ENCODE results near the gene PDCD6IP.
"Not testable (repeated sequence)": the region's sequence is repeated elsewhere in the genome, so short reads cannot be mapped to it uniquely, and the experiment has no call there.

The PDCD6IP gene

DNA sequence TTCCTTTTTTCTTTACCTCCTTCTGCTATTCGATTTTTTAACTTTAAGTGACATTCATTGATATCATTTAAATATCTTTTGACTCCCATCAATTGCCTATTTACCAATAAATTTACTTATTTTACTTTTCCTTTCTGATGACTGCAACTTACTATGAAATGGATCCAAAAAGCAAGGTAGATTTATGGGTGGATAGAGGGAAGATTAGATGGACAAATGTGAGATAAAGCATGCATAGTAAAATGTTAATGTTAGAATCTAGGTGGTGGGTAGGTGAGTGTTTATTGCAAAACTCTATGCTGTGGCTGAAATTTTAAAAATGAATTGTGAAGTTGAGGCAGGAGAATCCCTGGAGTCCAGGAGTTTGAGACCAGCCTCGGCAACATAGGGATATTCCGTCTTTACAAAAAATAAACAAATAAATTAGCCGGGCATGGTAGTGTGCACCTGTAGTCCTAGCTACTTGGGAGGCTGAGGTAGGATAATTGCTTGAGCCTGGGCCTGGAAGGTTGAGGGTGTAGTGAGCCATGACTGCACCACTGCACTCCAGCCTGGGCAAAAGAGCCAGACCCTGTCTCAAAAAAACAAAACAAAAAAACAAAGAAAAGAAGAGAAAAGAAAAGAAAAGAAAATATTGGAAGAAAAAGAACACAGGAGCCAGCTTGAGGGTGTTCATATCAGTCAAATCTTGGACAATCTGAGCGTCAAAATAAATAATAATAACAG, 6.1 kb upstream of the PDCD6IP start:
- DNase-seq (ENCODE audit: low read depth in 2 of 2, low spot score in 1 of 2): no peak

DNA sequence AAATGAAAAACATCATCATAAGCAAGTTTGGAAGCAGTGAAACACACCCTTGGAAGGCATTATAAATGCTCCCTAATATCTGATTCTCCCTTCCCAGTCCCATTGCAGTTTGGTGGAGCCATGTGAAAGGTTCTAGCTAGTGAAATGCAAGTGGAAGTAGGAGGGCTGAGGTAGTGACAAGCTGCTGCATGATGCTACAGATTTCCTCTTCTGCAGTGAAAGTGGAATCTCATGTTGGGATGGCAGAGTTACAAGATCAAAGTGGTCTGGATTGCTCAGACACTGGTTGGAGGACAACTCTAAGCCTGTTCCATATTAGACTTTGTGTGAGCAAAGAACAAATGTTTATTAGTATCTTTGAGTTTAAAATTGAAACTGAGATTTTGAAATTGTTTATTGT, 3.3 kb upstream of the PDCD6IP start:
- no peak for DNase-seq (ENCODE audit: low read depth in 2 of 2, low spot score in 1 of 2)

GRCh38 chr3:33795856-33796536, 2.4 kb upstream of the PDCD6IP start:
- DNase-seq (ENCODE audit: low read depth in 2 of 2, low spot score in 1 of 2): no peak

DNA sequence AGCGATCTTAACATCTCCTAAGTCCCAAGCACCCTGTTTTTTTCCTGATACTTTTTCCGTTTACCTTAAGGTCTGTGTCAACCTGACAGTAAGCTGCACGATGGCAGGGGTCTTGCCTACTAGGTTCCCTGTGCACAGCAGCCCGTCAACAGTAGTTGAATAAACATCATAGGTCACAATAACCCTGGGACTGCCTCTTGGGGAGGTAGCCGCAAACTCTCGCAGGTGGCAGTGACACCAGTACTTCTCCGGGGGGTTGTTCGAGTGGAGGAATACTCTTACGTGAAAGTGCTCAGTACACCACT, 365 bp upstream of the PDCD6IP start:
- DNase-seq (ENCODE audit: low read depth in 2 of 2, low spot score in 1 of 2): no peak

GRCh38 chr3:33799202-33799551, 747 bp downstream of the PDCD6IP start:
- DNase-seq (ENCODE audit: low read depth in 2 of 2, low spot score in 1 of 2): no peak

DNA sequence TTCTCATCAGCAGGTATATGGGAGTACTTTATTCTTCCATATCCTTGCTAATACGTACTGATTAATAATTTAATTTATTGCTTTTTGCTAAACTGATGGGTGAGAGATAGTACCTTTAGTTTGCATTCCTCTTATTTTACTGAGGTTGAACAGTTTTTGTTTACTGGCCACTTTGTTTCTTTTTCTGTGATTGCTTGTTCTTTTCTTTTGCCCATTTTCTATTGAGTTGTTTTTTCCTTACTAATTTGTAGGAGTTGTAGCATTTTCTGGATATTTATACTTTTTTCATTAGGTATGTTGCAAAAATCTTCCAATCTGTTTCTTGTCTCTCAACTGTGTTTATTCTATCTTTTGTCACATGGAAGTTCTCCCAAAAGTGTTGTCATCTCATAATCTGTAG, 4.8 kb downstream of the PDCD6IP start:
- no peak for DNase-seq (ENCODE audit: low read depth in 2 of 2, low spot score in 1 of 2)

GRCh38 chr3:33803894-33804526, 5.6 kb downstream of the PDCD6IP start:
- DNase-seq (ENCODE audit: low read depth in 2 of 2, low spot score in 1 of 2): no peak

DNA sequence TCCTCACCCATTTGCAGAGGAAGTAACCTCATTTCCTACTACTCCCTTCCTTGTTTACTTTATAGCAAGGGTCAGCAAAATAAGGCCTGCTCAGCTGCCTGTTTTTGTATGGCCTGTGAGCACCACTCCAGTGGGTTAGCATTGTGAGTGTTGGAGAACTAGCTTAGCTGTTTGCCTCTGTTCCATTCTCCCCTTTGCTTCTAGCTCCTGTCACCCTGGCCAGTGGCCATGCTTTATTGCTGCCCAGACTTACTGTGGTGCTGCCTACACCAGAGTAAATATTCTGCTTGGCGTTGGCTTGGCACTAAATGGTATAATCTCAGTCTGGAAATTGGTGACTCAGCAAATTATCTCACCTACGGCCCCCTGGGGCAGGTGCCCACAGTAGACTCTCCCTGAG, 8.8 kb downstream of the PDCD6IP start:
- DNase-seq (ENCODE audit: low read depth in 2 of 2, low spot score in 1 of 2): no peak

DNA sequence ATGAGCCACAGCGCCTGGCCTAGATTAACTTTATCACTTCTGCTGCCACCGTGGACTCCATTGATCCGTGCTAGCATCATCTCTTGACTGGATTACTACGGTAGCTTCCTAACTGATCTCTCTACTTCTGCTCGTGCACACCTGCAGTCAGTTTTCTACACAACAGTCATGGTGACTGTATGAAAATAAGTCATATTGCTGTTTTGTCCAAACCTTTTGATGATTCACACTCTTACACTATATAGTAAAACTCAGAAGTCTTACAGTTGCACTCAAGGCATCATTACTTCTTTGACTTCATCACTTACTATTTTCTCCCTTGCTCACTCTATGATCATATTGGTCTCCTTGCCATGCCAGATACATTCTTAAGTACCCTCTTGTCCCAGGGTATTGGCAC, 10.1 kb downstream of the PDCD6IP start:
- no peak for DNase-seq (ENCODE audit: low read depth in 2 of 2, low spot score in 1 of 2)

- DNase-seq (ENCODE audit: low read depth in 2 of 2, low spot score in 1 of 2): no peak
Observed at GRCh38 chr3:33810545-33810944, 12.1 kb downstream of the PDCD6IP start.

DNA sequence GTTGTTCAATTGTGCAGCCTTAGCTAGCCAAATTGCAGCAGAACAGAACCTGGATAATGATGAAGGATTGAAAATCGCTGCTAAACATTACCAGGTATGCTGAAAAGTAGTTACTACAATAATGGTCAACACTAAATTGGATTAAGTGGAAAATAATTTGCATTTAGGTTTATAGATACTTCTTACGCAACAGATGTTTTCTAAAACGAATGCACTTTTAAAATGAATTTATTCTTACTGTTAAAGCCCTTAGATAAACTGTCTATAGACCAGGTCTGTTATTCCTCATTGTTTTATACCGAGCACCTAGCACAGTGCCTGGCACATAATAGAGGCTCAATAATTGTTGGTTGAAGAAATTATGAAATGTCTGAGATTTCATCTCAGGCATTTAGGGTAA, 23.6 kb downstream of the PDCD6IP start:
- DNase-seq (ENCODE audit: low read depth in 2 of 2, low spot score in 1 of 2): no peak

DNA sequence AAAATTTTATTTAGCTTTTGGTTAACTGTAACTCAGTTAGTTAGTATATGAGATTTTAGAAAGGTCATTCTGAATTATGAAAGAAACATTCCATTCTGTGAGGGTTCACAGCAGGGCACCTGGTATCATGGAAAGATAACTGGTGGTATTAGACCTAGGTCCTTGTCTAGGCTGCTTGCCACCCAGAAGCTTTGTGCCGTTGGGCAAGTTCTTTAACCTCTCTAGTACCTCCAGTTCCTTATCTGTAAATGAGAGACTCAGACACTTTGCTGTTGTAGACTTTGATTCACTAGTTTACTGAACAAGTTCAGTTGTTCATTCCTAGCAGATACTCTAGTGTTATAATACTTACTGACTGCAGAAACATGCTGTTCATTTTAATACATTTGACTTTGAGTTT, 25.4 kb downstream of the PDCD6IP start:
- DNase-seq (ENCODE audit: low read depth in 2 of 2, low spot score in 1 of 2): no peak

- DNase-seq (ENCODE audit: low read depth in 2 of 2, low spot score in 1 of 2): no peak
Observed at GRCh38 chr3:33825111-33825510, 26.7 kb downstream of the PDCD6IP start.

GRCh38 chr3:33826206-33826605, 27.8 kb downstream of the PDCD6IP start:
- no peak for DNase-seq (ENCODE audit: low read depth in 2 of 2, low spot score in 1 of 2)

DNA sequence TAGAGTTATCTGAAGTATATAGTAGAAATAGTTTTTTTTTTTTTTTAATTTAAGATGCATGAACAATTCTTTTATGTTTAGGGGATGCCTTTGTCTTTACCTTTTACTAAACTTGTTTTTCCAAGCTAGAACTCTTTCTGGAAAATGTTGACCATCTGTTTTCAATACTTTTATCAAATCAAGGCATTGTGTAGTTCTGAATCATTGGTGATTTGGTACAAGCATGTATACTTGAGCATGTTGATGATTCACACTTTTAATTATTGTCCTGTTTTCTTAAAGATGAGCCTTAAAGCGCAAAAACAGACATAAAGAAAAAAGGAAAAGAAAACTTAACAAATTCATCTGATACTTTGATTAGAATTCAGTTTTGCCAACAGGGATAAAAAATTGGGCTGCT, 28.3 kb downstream of the PDCD6IP start:
- no peak for DNase-seq (ENCODE audit: low read depth in 2 of 2, low spot score in 1 of 2)

DNA sequence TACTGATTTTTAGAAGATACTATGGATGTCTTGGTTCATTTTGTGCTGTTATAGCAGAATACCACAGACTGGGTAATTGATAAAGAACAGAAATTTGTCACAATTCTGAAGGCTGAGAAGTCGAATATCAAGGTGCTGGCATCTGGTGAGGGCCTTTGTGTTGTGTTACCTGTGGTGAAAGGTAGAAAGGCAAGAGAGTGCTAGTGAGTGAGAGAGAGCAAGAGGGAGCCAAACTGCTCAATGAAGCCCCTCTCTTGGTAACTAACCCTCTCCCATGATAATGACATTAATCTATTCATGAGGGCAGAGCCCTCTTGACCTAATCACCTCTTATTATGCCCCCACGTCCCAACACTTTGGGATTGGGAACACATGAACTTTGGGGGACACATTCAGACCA, 31.3 kb downstream of the PDCD6IP start:
- DNase-seq (ENCODE audit: low read depth in 2 of 2, low spot score in 1 of 2): no peak

GRCh38 chr3:33831053-33831452, 32.6 kb downstream of the PDCD6IP start:
- no peak for DNase-seq (ENCODE audit: low read depth in 2 of 2, low spot score in 1 of 2)

- no peak for DNase-seq (ENCODE audit: low read depth in 2 of 2, low spot score in 1 of 2)
Observed at GRCh38 chr3:33833408-33834095, 35.1 kb downstream of the PDCD6IP start.

DNA sequence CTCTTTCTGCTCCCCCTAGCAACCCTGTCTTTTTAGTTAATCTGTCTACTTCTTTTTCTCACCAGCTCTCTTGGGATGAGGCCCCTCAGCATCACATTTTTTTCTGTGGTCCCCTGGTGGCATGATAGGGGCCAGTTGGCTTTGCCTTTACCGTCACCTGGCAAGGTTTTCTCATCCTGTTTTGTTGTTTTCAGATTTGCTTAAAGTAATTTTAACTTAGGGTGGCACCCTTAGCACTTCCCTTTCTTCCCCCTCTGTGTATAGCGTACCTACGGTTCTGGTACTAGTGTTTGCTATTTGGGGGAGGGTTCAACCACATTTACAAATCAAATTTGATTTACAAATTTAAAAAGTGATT, 35.6 kb downstream of the PDCD6IP start:
- no peak for DNase-seq (ENCODE audit: low read depth in 2 of 2, low spot score in 1 of 2)

DNA sequence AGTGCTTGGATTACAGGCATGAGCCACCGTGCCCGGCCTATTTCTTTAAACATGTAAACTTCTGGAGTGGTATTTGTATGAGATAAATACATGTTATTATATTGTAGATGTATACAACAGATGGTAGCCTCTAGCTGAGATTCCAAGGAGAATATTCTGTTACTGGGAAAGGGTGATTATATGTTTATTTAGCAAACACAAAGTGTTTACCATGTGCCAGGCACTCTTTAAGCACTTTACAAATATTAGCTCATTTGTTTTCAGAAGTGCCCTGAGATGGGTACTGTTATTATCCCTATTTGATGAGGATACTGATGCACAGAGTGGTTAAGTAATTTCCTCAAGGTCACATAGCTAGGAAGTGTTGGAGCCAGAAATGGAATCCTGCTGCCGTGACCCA, 38.8 kb downstream of the PDCD6IP start:
- DNase-seq (ENCODE audit: low read depth in 2 of 2, low spot score in 1 of 2): not testable (repeated sequence)

DNA sequence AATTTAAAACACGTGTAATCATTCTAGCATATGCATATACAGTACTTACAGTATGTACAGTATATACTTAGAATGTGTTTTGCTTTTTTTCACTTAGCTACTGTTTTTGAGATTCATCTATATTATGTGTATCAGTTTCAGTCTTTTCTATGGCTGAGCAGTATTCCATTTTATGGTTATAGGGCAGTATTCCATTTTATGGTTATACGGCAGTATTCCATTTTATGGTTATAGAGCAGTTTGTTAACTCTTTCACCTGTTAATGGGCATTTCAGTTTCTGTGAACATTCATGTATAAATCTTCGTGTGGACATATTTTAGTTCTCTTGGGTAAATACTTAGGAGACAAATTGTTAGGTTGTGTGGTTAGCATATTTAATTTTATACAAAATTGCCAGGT, 40.9 kb downstream of the PDCD6IP start:
- no peak for DNase-seq (ENCODE audit: low read depth in 2 of 2, low spot score in 1 of 2)

DNA sequence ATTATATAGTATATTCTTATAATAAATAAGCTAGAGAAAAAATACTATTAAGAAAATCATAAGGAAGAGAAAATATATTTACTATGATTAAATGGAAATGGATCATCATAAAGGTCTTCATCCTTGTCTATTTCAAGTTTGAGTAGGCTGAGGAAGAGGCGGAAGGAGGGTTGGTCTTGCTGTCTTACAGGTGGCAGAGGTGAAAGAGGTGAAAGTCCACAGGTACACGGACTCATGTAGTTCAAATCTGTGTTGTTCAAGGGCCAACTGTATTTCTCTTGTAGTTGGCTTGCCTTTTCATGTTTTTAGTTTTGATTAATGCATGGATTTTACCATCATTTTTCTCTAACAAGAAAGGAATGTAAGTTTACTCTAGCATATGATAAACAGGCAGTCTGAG, 41.7 kb downstream of the PDCD6IP start:
- DNase-seq (ENCODE audit: low read depth in 2 of 2, low spot score in 1 of 2): no peak
